Type B pancreatic cell (in vitro differentiated cells): Measurements from ENCODE around the gene NCF4. TPM values are rescaled to one million over a fixed set of nuclear protein-coding genes. Genes with fewer than 3 reads are reported as not detected.

Source experiments
- DNase-seq: peaks from one replicate; pipeline ENCODE4 v3.0.0; 2021; ENCODE audit warnings: mixed read lengths; ENCODE audit not compliant: unreplicated experiment; ENCODE audit errors: extremely low spot score
- H3K27ac Mint-ChIP-seq: 2 replicates; pipeline ENCODE4 v1.8.0; 2021; ENCODE audit warnings: mild to moderate bottlenecking, mixed read lengths
- H3K27me3 Mint-ChIP-seq: 2 replicates; pipeline ENCODE4 v1.8.0; 2021; ENCODE audit warnings: mixed read lengths
- H3K36me3 Mint-ChIP-seq: 2 replicates; pipeline ENCODE4 v1.8.0; 2021; ENCODE audit warnings: mixed read lengths
- H3K4me1 Mint-ChIP-seq: one replicate; pipeline ENCODE4 v1.8.0; 2021; ENCODE audit warnings: mixed read lengths; ENCODE audit not compliant: unreplicated experiment
- H3K4me3 Mint-ChIP-seq: 2 replicates; pipeline ENCODE4 v1.8.0; 2021; ENCODE audit warnings: mild to moderate bottlenecking, mixed read lengths
- H3K9me3 Mint-ChIP-seq: 2 replicates; pipeline ENCODE4 v1.8.0; 2021; ENCODE audit warnings: mixed read lengths
- CTCF ChIP-seq: fragments of 200-600 bp; sonication (generic); conservative IDR thresholded peaks from 2 replicates; pipeline ENCODE4 v1.5.0; 2021; ENCODE audit warnings: antibody characterized with exemption, mild to moderate bottlenecking
- total RNA-seq: library from RNA; stranded (reverse); gene quantifications from 2 replicates; pipeline ENCODE4 v1.2.1, GENCODE V29; 2021; ENCODE audit warnings: low replicate concordance

The NCF4 gene
- total RNA-seq, 1 donor from 2014 or later, result not detected

GRCh38 chr22:36879775-36880174, 19.0 kb downstream of the NCF4 start:
- Mint-ChIP-seq H3K27ac (no peak overlapping the region), H3K9me3 (peaks cover 7% of the 10 kb centered on the region), H3K36me3 (no peaks in the 10 kb centered on the region), H3K4me1 (no peaks in the 10 kb centered on the region), H3K27me3 (peaks cover 19% of the 10 kb centered on the region), H3K4me3 (no peak overlapping the region)
- no peak for DNase-seq
- TF ChIP-seq CTCF, result no peak

DNA sequence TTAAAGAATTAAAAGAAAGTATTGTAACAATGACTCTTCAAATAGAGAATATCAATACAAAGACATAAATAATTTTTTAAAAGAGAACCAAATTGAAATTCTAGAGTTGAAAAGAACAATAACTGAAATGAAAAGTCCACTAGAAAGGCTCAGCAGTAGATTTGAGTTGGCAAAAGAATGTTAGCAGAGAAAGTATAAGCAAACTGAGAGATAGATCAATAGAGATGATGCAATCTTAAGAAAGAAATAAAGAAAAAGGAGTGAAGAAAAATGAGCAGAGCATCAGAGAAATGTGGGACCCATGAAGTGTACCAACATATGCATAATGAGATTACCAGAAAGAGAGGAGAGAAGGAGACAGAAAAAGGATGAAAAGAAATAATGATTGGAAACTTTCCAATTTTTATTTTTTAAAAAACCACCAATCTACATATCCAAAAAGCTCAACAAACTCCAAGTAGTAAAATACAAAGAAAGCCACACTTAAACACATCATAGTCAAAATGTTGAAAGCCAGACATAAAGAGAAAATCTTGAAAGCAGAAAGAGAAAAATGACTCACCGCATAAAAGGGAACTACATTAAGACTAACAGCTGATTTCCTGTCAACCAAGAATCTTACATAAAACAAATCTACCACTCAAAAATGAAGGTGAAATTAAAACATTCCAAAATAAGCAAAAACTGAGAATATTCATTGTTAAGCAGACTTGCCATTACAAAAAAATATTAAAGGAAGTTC, 20.9 kb downstream of the NCF4 start:
- Mint-ChIP-seq H3K9me3 (peaks cover 7% of the 10 kb centered on the region), H3K4me3 (no peak overlapping the region), H3K27me3 (peaks cover 19% of the 10 kb centered on the region)

DNA sequence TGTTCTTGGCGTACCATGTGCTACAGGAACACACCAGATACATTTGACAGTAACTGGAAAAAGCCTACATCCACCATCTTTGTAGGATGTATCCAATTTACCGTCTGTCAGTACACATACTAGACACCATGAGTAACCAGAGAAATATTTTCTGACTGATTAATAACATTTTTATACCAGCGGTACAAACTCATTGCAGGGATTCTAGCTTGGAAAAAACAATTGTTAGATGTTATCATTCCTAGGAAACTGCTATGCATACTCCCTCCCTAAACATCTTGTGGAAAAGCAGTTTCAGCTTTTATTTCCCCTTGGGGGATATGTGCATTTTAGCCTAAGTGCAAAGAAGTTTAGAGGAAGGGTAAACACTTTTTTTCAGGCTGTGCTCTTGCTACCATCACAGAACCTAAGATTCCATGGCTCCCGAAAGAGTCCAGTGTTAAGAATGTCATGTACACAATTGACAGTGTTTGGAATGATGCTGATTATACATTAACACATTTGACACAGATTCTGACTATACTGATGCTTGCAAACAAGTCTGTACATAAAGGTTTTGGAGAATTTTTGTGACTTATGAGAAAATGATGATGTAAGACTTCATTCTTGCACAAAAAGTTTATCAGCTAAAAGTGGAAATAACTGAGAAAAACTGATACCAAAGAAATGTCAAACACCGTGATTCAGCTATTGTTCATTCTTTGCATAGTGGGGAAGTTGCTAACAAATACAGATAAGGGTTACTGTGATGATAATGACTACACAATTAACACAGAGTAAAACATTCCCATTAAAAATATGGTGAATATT, 23.7 kb downstream of the NCF4 start:
- Mint-ChIP-seq H3K4me3 (no peak overlapping the region), H3K36me3 (no peaks in the 10 kb centered on the region), H3K4me1 (no peaks in the 10 kb centered on the region), H3K27me3 (no peaks in the 10 kb centered on the region), H3K27ac (no peak overlapping the region), H3K9me3 (peaks cover 7% of the 10 kb centered on the region)
- DNase-seq, result no peak
- TF ChIP-seq CTCF, result no peak

More for the DNA sequence above, 20.9 kb downstream of the NCF4 start:
- Mint-ChIP-seq H3K36me3 (no peaks in the 10 kb centered on the region), H3K27ac (no peak overlapping the region), H3K4me1 (no peaks in the 10 kb centered on the region)
- DNase-seq, result no peak
- TF ChIP-seq CTCF, result no peak

DNA sequence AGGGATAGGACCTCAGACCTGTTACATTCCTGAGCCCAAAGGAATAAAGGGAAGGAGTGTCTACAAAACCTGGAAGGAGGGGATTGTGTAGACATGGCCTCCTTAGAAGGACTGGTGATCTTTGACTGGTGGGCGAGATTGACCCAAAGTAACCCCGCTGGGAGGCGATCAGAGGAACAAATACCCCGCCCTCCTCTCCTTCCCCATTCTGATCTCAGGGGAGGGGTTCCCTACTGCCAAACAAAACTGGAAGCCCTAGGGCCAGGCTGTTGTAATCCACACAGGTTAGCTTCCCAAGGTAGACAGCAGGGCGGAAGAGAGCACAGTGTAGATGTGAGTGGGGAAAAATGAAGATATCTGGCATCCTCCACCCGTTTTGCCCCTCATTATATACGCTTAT, 24.7 kb downstream of the NCF4 start:
- H3K27me3 Mint-ChIP-seq, result no peaks in the 10 kb centered on the region
- no peak for DNase-seq
- TF ChIP-seq CTCF, result no peak
- H3K4me3 Mint-ChIP-seq, result no peak overlapping the region
- H3K4me1 Mint-ChIP-seq, result no peaks in the 10 kb centered on the region
- H3K27ac Mint-ChIP-seq, result no peak overlapping the region
- H3K36me3 Mint-ChIP-seq, result no peaks in the 10 kb centered on the region
- peaks cover 7% of the 10 kb centered on the region for H3K9me3 Mint-ChIP-seq

DNA sequence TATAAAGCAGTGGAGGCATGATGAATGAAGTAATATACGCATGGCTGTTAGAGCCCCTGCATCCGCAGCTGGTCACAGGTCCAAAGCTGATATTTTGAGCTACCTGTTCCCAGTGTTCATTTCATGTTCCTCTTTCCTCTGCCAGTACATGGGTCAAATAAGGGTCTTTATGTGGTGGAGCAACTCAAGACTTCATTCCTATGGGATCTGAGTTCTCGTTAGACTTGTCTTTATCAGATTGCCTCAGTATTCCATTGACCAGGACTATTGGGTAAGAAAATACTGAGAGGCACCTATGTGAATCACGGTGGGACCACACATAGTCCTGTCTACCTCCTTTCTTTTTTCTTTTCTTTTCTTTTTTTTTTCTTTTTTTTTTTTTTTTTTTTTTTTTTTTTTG, 25.2 kb downstream of the NCF4 start:
- DNase-seq, result no peak
- H3K4me1 Mint-ChIP-seq, result no peaks in the 10 kb centered on the region
- no peaks in the 10 kb centered on the region for H3K36me3 Mint-ChIP-seq
- H3K9me3 Mint-ChIP-seq, result peaks cover 7% of the 10 kb centered on the region
- H3K27ac Mint-ChIP-seq, result no peak overlapping the region
- TF ChIP-seq CTCF, result no peak
- no peaks in the 10 kb centered on the region for H3K27me3 Mint-ChIP-seq
- no peak overlapping the region for H3K4me3 Mint-ChIP-seq
